BE2C (cell line): ENCODE data around the gene ATP2A1.
"Not testable (repeated sequence)": the region's sequence is repeated elsewhere in the genome, so short reads cannot be mapped to it uniquely, and the experiment has no call there.

ENCODE experiments used
- DNase-seq: peaks from one replicate; pipeline ENCODE4 v3.0.0-alpha.2; 2020
- H3K27me3 ChIP-seq: fragments of 250-450 bp; sonication (Bioruptor Pico); 2 replicates; pipeline ENCODE4 v1.5.1; 2020; ENCODE audit warnings: mild to moderate bottlenecking
- H3K36me3 ChIP-seq: fragments of 250-450 bp; sonication (Bioruptor Pico); 2 replicates; pipeline ENCODE4 v1.5.1; 2020; ENCODE audit warnings: mild to moderate bottlenecking
- H3K4me1 ChIP-seq: fragments of 250-450 bp; sonication (Bioruptor Pico); 2 replicates; pipeline ENCODE4 v1.5.1; 2020
- H3K4me3 ChIP-seq: 2 replicates; pipeline ENCODE4 v1.5.1; 2011; ENCODE audit warnings: low read depth, low read length
- H3K9me3 ChIP-seq: fragments of 250-450 bp; sonication (Bioruptor Pico); 2 replicates; pipeline ENCODE4 v1.5.1; 2020
- CTCF ChIP-seq: IDR thresholded peaks from 2 replicates; pipeline ENCODE4 v1.5.1; 2012; ENCODE audit warnings: mild to moderate bottlenecking, low read depth, low read length

ATP2A1 gene

GRCh38 chr16:28865001-28865688, 13.1 kb upstream of the ATP2A1 start:
- peak overlapping the region; percentile 96 for H3K4me3 ChIP-seq
- no peak for TF ChIP-seq CTCF
- no peak for DNase-seq

GRCh38 chr16:28865722-28866453, 12.4 kb upstream of the ATP2A1 start:
- no peak for DNase-seq
- Histone ChIP-seq H3K27me3 (no peaks in the 10 kb centered on the region), H3K4me3 (no peak overlapping the region), H3K9me3 (no peaks in the 10 kb centered on the region), H3K36me3 (peaks cover 31% of the 10 kb centered on the region), H3K4me1 (no peaks in the 10 kb centered on the region)
- TF ChIP-seq CTCF = no peak

More at GRCh38 chr16:28865001-28865688, 13.1 kb upstream of the ATP2A1 start:
- no peaks in the 10 kb centered on the region for H3K4me1 ChIP-seq
- H3K36me3 ChIP-seq = peaks cover 27% of the 10 kb centered on the region
- no peaks in the 10 kb centered on the region for H3K27me3 ChIP-seq
- H3K9me3 ChIP-seq = no peaks in the 10 kb centered on the region

- no peaks in the 10 kb centered on the region for H3K9me3 ChIP-seq
- peaks cover 33% of the 10 kb centered on the region for H3K36me3 ChIP-seq
- H3K27me3 ChIP-seq = no peaks in the 10 kb centered on the region
- H3K4me1 ChIP-seq = no peaks in the 10 kb centered on the region
- no peak for TF ChIP-seq CTCF
- no peak for DNase-seq
- no peak overlapping the region for H3K4me3 ChIP-seq
Observed at GRCh38 chr16:28866454-28866804, 11.9 kb upstream of the ATP2A1 start.

DNA sequence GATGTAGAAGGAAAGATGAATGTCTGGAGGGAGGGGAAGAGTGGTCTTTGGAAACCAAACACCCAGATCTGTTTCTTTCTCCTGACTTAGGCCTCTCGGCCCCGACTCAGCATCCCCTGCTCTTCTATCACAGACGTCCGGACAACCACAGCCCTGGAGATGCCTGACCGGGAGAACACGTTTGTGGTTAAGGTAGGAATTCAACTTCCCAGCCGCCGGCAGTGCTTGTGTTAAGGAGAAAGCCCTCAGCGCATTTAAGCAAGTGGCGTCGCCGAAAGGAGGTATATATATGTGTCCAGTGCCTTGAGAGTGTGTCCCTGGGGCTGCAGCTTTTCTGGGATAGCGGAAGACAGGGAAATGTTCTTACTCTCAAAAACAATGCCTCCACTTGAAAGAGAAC, 11.0 kb upstream of the ATP2A1 start:
- DNase-seq = no peak
- H3K36me3 ChIP-seq = peaks cover 36% of the 10 kb centered on the region
- H3K27me3 ChIP-seq = no peaks in the 10 kb centered on the region
- H3K4me3 ChIP-seq = no peak overlapping the region
- TF ChIP-seq CTCF = no peak
- H3K9me3 ChIP-seq = no peaks in the 10 kb centered on the region
- H3K4me1 ChIP-seq = no peaks in the 10 kb centered on the region

- not testable (repeated sequence) for DNase-seq, H3K4me1 ChIP-seq, H3K27me3 ChIP-seq, H3K4me3 ChIP-seq, H3K9me3 ChIP-seq
- H3K36me3 ChIP-seq = peaks cover 36% of the 10 kb centered on the region
Observed at GRCh38 chr16:28867646-28868045, 10.6 kb upstream of the ATP2A1 start.

- Histone ChIP-seq H3K27me3 (no peaks in the 10 kb centered on the region), H3K4me3 (no peak overlapping the region), H3K4me1 (no peaks in the 10 kb centered on the region), H3K9me3 (no peaks in the 10 kb centered on the region), H3K36me3 (peaks cover 45% of the 10 kb centered on the region)
- DNase-seq = no peak
- TF ChIP-seq CTCF = no peak
Observed at GRCh38 chr16:28869201-28869600, 9.1 kb upstream of the ATP2A1 start.
